GM21528 (cell line): ENCODE measurements around the gene BCAR3.

Source experiments
- ATAC-seq: cut with Tn5 transposase; IDR thresholded peaks from one replicate; pipeline ENCODE4 v1.9.1; 2021; ENCODE audit warnings: mild to moderate bottlenecking, moderate library complexity; ENCODE audit not compliant: unreplicated experiment, low FRiP score

The BCAR3 gene

DNA sequence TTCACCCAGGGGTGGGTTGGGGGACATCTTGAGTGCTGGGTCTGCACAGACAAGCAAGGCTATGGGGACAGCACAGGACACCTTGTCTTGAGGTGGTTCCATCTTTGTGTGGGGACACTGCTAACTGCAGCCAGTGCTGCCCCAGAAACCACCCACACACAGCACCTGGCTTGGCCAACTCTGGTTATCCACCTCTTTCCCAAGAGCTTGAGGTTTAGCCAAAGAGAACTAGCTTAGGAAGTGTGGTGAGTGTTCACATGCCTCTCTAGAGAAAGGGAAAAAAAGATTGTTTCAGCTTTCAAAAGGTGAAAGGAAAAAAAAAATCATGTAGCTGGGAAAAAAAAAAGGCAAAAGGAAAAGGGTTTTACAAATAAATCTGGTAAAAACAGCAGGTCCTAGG, 32.4 kb downstream of the BCAR3 start:
- no peak for ATAC-seq

- ATAC-seq: no peak
Observed at GRCh38 chr1:93648656-93649055, 33.0 kb downstream of the BCAR3 start.

- ATAC-seq: no peak
Observed at GRCh38 chr1:93641527-93641926, 40.1 kb downstream of the BCAR3 start.

- ATAC-seq: no peak
Observed at GRCh38 chr1:93640656-93641440, 40.8 kb downstream of the BCAR3 start.

DNA sequence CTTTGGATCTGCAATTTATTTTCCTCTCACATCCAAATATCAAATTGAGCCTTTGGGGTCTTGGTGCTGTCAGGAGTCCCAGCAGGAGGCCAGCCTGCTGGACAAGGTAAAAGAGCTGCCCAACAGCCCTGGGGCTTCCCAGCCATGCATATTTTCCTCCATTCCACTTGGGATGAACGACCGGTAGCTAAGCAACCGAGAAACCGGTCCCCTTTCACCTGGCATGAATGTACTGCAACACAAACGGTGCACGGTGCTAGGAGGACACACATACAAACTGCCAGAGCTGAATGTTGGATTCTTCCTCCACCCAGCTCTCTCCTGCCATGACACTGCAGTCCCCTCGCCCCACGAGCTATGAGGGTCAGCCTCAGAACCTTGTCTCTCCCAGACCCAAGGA, 42.7 kb downstream of the BCAR3 start:
- no peak for ATAC-seq

GRCh38 chr1:93638307-93638847, 43.3 kb downstream of the BCAR3 start:
- ATAC-seq: no peak

DNA sequence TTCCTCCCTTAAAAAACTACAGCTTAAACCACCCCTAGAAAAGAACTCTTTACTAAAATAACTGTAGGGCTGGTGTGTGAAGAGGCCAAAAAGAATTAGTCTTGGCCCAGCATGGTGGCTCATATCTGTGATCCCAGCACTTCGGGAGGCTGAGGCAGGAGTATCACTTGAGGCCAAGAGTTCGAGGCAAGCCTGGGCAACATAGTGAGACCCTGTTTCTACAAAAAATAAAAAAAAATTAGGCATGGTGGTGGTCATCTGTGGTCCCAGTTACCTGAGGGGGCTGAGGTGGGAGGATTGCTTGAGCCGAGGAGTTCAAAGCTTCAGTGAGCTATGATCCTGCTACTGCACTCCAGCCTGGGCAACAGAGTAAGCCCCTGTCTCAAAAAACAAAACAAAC, 44.9 kb downstream of the BCAR3 start:
- ATAC-seq: no peak

DNA sequence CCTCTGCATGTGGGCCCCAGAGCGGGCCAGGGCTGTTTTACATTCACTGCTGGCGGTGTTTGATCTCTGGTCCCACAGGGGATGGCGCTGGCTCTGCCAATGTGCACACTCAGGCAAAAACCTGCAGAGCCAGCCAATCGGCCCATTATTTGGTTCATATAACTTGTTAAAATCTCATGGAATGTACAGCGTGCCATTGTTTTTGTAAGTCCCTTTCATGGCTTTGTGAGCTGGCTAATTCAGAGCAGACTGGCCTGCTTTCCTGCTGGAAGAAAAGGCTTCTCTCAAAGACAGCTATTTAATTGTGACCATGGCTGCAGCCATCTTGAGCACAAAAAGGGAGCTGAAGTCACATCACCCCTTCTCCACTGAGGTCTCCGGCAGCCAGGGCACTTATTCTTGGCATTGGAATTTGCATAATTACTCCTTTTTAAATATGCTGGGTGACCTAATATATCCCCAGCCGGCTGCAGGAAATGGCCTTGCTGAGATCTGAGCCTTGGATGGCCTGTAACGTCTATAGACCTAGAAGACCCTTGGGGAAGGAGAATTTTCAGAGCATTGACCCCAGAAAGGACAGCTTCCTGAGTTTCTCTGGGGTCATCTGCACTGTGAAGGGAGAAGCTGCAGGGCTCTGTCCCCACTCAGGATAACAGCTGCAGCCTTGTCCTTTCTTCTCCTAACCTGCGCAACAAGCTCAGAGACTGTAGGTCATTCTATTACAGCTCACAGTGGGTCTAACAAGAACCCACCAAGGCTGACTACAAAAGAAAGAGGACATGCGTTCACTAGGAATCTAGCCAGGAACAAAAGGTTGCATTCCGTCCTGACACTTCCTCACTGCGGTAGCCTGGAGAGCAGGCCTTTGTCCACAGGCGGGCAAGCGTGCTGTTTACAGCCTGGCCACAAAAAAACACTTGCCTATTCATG, 45.8 kb downstream of the BCAR3 start:
- ATAC-seq: no peak

- no peak for ATAC-seq
Observed at GRCh38 chr1:93633313-93633712, 48.3 kb downstream of the BCAR3 start.

GRCh38 chr1:93631626-93632365, 49.8 kb downstream of the BCAR3 start:
- ATAC-seq: no peak

DNA sequence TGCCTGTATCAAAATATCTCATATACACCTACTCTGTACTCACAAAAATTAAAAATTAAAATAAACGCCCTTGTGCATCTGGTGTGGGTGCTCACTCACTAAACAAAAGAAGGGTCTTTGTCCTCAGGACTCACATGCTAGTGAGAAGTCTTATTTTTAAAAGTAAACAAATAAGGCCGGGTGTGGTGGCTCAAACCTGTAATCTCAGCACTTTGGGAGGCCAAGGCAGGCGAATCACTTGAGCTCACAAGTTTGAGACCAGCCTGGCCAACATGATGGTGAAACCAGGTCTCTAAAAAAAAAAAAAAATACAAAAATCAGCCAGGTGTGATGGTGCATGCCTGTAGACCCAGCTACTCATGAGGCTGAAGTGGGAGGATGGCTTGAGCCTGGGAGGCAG, 51.5 kb downstream of the BCAR3 start:
- ATAC-seq: no peak

DNA sequence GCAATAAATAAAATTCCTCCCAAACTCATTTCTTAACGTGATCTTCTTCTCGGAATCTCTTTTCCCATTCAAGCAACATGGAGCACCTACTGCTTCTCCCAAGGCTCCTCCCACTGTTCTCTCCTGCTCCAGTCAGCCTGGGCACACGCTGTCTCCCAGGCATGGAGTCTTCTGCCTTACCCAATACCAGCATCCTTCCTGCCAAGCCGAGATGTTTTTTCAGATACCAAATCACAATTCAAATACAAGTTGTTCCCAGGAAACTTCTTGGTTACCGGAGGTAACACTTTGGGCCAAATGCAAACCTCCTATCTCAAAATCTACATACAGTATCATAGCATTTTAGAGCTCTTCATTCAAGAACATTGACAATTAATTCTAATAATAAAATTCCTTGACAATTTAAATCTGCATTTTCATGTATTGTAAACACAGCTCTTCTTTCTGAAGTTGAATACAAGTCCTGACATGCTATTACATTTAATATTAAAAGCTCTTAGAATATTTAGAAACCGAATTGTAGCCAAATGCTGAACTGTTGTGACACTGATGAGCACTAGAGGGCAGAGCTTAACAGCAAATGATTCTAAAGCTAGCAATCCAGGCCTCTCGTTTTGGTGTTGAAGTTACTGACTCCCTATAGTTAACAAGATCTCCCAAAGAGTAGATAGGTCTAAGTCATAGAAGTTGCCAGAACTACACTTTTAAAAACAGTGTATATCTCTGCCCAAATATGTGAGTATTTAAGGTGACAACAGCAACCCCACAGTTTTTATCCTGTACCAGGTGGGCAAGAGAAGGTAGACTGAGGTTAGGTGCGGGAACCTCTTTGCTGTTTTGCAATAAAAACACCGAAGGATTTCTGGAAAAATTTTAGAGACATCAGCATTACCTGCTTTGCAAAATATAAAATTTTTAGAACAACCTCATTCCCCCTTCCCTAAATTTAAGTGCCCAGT, 52.3 kb downstream of the BCAR3 start:
- no peak for ATAC-seq

GRCh38 chr1:93628681-93629080, 53.0 kb downstream of the BCAR3 start:
- ATAC-seq: no peak

DNA sequence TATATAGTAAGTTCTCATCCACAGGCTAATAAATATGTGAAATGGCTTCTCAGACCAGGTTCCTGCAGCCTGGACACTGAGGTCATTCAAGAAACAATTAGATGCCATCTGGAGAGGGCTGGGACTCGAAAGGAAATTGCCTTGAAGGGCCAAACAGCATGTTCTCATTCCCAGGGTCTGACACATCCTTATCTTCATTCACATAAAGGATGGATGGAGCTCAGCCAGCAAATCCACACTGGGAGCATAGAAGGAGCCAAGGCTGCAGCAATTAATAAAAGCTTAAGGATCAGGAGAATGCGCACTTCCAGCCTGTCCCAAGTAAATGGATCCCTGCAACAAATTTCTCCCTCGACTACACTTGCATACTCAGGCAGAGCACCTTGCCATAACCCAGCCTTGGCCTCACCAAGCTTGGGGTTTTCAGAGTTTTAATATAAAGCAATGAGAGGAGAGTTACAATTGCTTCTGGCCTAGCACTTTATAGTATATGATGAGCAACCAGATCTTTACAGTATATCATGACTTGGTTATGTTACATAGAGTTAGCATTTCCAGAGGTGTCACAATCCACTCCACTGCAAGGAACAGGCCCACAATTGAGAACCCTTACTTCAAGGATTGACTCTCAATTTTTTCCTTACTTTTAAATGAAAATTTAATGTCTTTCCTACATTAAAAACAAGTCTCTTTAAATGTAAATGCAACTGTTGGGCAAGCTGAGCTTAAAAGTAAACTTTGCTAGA, 55.9 kb downstream of the BCAR3 start:
- no peak for ATAC-seq

- no peak for ATAC-seq
Observed at GRCh38 chr1:93623875-93624274, 57.8 kb downstream of the BCAR3 start.

DNA sequence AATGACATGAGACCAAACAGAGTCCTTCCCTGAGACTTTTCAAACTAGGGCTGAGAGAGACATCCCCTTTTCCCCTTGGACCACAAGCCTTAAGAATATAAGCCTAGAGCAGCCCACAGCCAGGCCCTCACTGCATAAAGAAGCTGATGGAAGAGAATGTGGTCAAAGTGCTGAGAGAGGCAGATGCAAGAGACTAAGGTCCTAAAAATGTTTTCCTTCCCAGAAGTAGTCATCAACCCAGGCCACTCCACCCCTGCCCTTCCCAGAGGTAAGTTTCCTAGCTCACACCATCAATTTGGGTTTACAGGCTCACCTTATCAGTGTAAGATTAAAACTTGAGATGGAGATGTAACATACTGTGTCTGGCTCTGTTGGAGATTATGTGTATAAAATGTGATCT, 58.2 kb downstream of the BCAR3 start:
- no peak for ATAC-seq

GRCh38 chr1:93621246-93621645, 60.4 kb downstream of the BCAR3 start:
- no peak for ATAC-seq

GRCh38 chr1:93620841-93621210, 60.8 kb downstream of the BCAR3 start:
- ATAC-seq: no peak
